ENCODE results near the gene MVB12B. TPM values are rescaled to one million over a fixed set of nuclear protein-coding genes. Genes with fewer than 3 reads are reported as not detected.

Gene MVB12B
- total and polyA plus RNA-seq, 2 of the 4 experiments (the other 2 are of a cell fraction) = 2.0 to 4.0 TPM

GRCh38 chr9:126408004-126408403, 81.4 kb downstream of the MVB12B start:
- intact Hi-C loops (cut with micrococcal nuclease) (no loop called here), dilution Hi-C loops (cut with HindIII; ENCODE audit: low sequenced_read_pairs, unreplicated experiment) (no loop called here), in situ Hi-C loops (cut with MboI; ENCODE audit: low sequenced_read_pairs) (no loop called here)
- Histone ChIP-seq H3K18ac (ENCODE audit: low read depth, low read length) (no peak overlapping the region), H3K9me3 (ENCODE audit: control insufficient read depth, insufficient read depth, low read length) (no peaks in the 10 kb centered on the region), H2AFZ (replicated peaks; ENCODE audit: low read length, poor library complexity) (no peak overlapping the region), H3K9ac (ENCODE audit: low read depth, low read length) (no peak overlapping the region), H3K27ac (ENCODE audit: insufficient read depth, low read length) (no peak overlapping the region), H3K4me3 (ENCODE audit: insufficient read depth, low read depth, low read length) (no peak overlapping the region), H3K56ac (ENCODE audit: extremely low read depth, insufficient read depth, low read length) (no peak overlapping the region), H3K27me3 (ENCODE audit: control insufficient read depth, insufficient read depth, low read length) (no peaks in the 10 kb centered on the region), H3K4me2 (ENCODE audit: low read depth, low read length) (no peak overlapping the region), H2AK5ac (ENCODE audit: low read depth, low read length) (no peak overlapping the region), H3K9me1 (ENCODE audit: insufficient read depth, low read length) (peaks cover 3% of the 10 kb centered on the region; the same call in 1 of the 2 replicates), H3K23ac (ENCODE audit: low read depth, low read length) (no peak overlapping the region), H2AK9ac (replicated peaks; ENCODE audit: low read depth, low read length, poor library complexity) (no peak overlapping the region), H2BK20ac (ENCODE audit: low read depth, low read length) (no peak overlapping the region), H3K79me1 (ENCODE audit: low read depth in 1 of 2, low read length in 2 of 2) (no peaks in the 10 kb centered on the region), H2BK15ac (ENCODE audit: low read depth, low read length) (no peak overlapping the region), H3K4ac (ENCODE audit: low read depth, low read length) (no peak overlapping the region), H2BK120ac (ENCODE audit: low read depth, low read length) (no peak overlapping the region), H4K91ac (ENCODE audit: insufficient read depth, low read depth, low read length) (no peak overlapping the region), H2BK5ac (ENCODE audit: low read depth, low read length, poor library complexity, severe bottlenecking) (no peak overlapping the region), H3K36me3 (ENCODE audit: control insufficient read depth, insufficient read depth, low read length) (peaks cover 1% of the 10 kb centered on the region; the same call in 1 of the 2 replicates), H4K20me1 (ENCODE audit: insufficient read depth, low read length) (no peaks in the 10 kb centered on the region), H3K14ac (replicated peaks; ENCODE audit: low read depth, low read length) (no peak overlapping the region), H4K5ac (ENCODE audit: low read depth, low read length) (no peak overlapping the region), H3K4me1 (ENCODE audit: control insufficient read depth, insufficient read depth, low read length) (peaks cover 5% of the 10 kb centered on the region), H4K8ac (ENCODE audit: low read depth in 2 of 2, low read length in 2 of 2) (no peak overlapping the region)
- CTCF ChIA-PET = interaction anchor here (0.6 kb wide), 1 partner anchor 10 kb away, joined by 3 read pairs; no protein-coding TSS in a partner anchor
- POLR2A ChIA-PET (ENCODE audit: unreplicated experiment) = no interaction called here
- no TSS peak for BruUV-seq (replicated peaks)
- no peak for DNase-seq
- WGBS, 2 experiments (ENCODE audit: extremely low coverage in 2 of 2, insufficient read length in 1 of 2) = no CpG with 5 or more reads among the region's 10 CpGs
- TF ChIP-seq CTCF (conservative IDR thresholded peaks at IDR 0.05; ENCODE audit: low read depth, low read length) (no peak), RCOR1 (IDR thresholded peaks at IDR 0.05; ENCODE audit: insufficient replicate concordance, low read length) (no peak), MAZ (IDR thresholded peaks at IDR 0.05; ENCODE audit: borderline replicate concordance, low read depth, low read length) (no peak), USF2 (IDR thresholded peaks at IDR 0.05; ENCODE audit: low read depth, low read length) (no peak), SMC3 (IDR thresholded peaks at IDR 0.05; ENCODE audit: low read depth, low read length) (no peak), MXI1 (IDR thresholded peaks at IDR 0.05; ENCODE audit: borderline replicate concordance, low read depth, low read length) (no peak), MAFK (IDR thresholded peaks at IDR 0.05; ENCODE audit: low read depth, low read length) (no peak), NFE2L2 (IDR thresholded peaks at IDR 0.05; ENCODE audit: low read depth, low read length) (no peak), ELK1 (IDR thresholded peaks at IDR 0.05; ENCODE audit: borderline replicate concordance, low read depth, low read length) (no peak), RFX5 (IDR thresholded peaks at IDR 0.05; ENCODE audit: low read depth, low read length) (no peak), RAD21 (IDR thresholded peaks at IDR 0.05; ENCODE audit: low read length) (no peak), CHD1 (IDR thresholded peaks at IDR 0.05; ENCODE audit: low read depth, low read length) (no peak), POLR2A (IDR thresholded peaks at IDR 0.05; ENCODE audit: low read depth, low read length) (no peak), CEBPB (IDR thresholded peaks at IDR 0.05; ENCODE audit: low read depth, low read length) (no peak), FOS (IDR thresholded peaks at IDR 0.05; ENCODE audit: low read depth, low read length) (no peak), BHLHE40 (IDR thresholded peaks at IDR 0.05; ENCODE audit: low read depth, low read length) (no peak)
- no peak for ATAC-seq (ENCODE audit: low read depth)
